ENCODE measurements around the gene DPP6.

GRCh38 chr7:154577141-154577873 is 525.1 kb downstream of the DPP6 start:
- TF ChIP-seq TARDBP (IDR thresholded peaks at IDR 0.05) (no peak), FOXM1 (IDR thresholded peaks at IDR 0.05; ENCODE audit: borderline replicate concordance) (no peak)

All from HEK293T (cell line).